HG03439 (cell line): ENCODE results near the gene ADAMTS20.
"Not testable (repeated sequence)": the region's sequence is repeated elsewhere in the genome, so short reads cannot be mapped to it uniquely, and the experiment has no call there.

Experiments
- ATAC-seq: cut with Tn5 transposase; IDR thresholded peaks from one replicate; pipeline ENCODE4 v1.9.1; 2021; ENCODE audit warnings: mild to moderate bottlenecking, moderate library complexity; ENCODE audit not compliant: unreplicated experiment

ADAMTS20 gene

GRCh38 chr12:43370263-43370662 lies 181.7 kb downstream of the ADAMTS20 start:
- ATAC-seq, result no peak

GRCh38 chr12:43362910-43363694 lies 188.9 kb downstream of the ADAMTS20 start:
- no peak for ATAC-seq

GRCh38 chr12:43361031-43361710 lies 190.8 kb downstream of the ADAMTS20 start:
- ATAC-seq, result no peak

- not testable (repeated sequence) for ATAC-seq
Observed at GRCh38 chr12:43360001-43360400, 192.0 kb downstream of the ADAMTS20 start.

GRCh38 chr12:43357141-43357540 lies 194.9 kb downstream of the ADAMTS20 start:
- ATAC-seq, result no peak

GRCh38 chr12:43352001-43352400 lies 200.0 kb downstream of the ADAMTS20 start:
- ATAC-seq, result no peak

GRCh38 chr12:43349863-43350262 lies 202.1 kb downstream of the ADAMTS20 start:
- no peak for ATAC-seq

- no peak for ATAC-seq
Observed at GRCh38 chr12:43348221-43348620, 203.8 kb downstream of the ADAMTS20 start.

- ATAC-seq, result no peak
Observed at GRCh38 chr12:43347026-43347425, 205.0 kb downstream of the ADAMTS20 start.

- no peak for ATAC-seq
Observed at GRCh38 chr12:43345023-43345422, 207.0 kb downstream of the ADAMTS20 start.

GRCh38 chr12:43341785-43342313 lies 210.2 kb downstream of the ADAMTS20 start:
- ATAC-seq, result not testable (repeated sequence)

- peak; percentile 49 for ATAC-seq
Observed at GRCh38 chr12:43338848-43339526, 213.0 kb downstream of the ADAMTS20 start.

- ATAC-seq, result peak; percentile 52
Observed at GRCh38 chr12:43337571-43338444, 214.2 kb downstream of the ADAMTS20 start.

GRCh38 chr12:43336962-43337555 lies 214.9 kb downstream of the ADAMTS20 start:
- no peak for ATAC-seq

GRCh38 chr12:43333644-43334043 lies 218.4 kb downstream of the ADAMTS20 start:
- no peak for ATAC-seq

- no peak for ATAC-seq
Observed at GRCh38 chr12:43332977-43333640, 218.9 kb downstream of the ADAMTS20 start.

GRCh38 chr12:43331935-43332334 lies 220.1 kb downstream of the ADAMTS20 start:
- ATAC-seq, result no peak

GRCh38 chr12:43329375-43329774 lies 222.6 kb downstream of the ADAMTS20 start:
- ATAC-seq, result no peak

GRCh38 chr12:43325786-43326185 lies 226.2 kb downstream of the ADAMTS20 start:
- ATAC-seq, result no peak

GRCh38 chr12:43320281-43320680 lies 231.7 kb downstream of the ADAMTS20 start:
- no peak for ATAC-seq
